GM19328 (cell line): Measurements from ENCODE around the gene NECAB2.

Experiments used
- ATAC-seq: cut with Tn5 transposase; IDR thresholded peaks from one replicate; pipeline ENCODE4 v1.9.1; 2021; ENCODE audit warnings: mild to moderate bottlenecking, moderate library complexity; ENCODE audit not compliant: unreplicated experiment

The NECAB2 gene

DNA sequence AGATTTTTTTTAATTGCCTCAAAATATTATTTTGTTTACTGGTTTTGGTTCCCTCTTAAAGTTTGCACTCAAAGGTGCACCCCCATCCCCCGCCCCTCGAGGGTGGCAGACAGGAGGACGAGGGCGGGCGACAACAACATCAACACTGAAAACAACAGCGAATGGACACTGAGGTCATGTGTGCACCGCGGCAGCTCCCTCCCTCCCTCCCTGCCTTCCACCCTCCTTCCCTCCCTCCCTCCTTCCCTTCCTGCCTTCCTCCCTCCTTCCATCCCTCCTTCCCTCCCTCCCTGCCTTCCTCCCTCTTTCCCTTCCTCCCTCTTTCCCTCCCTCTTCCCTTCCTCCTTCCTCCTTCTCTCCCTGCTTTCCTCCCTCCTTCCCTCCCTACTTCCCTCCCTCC lies 16.5 kb upstream of the NECAB2 start:
- ATAC-seq = no peak

- ATAC-seq = no peak
Measured at GRCh38 chr16:83952587-83952939, 15.5 kb upstream of the NECAB2 start.

GRCh38 chr16:83952940-83953795 lies 14.9 kb upstream of the NECAB2 start, which contains the start of gene OSGIN1:
TSS of gene OSGIN1 (plus strand) at chr16:83953240. CDS start at chr16:83957672, 4,432 bp downstream.
- ATAC-seq = no peak

DNA sequence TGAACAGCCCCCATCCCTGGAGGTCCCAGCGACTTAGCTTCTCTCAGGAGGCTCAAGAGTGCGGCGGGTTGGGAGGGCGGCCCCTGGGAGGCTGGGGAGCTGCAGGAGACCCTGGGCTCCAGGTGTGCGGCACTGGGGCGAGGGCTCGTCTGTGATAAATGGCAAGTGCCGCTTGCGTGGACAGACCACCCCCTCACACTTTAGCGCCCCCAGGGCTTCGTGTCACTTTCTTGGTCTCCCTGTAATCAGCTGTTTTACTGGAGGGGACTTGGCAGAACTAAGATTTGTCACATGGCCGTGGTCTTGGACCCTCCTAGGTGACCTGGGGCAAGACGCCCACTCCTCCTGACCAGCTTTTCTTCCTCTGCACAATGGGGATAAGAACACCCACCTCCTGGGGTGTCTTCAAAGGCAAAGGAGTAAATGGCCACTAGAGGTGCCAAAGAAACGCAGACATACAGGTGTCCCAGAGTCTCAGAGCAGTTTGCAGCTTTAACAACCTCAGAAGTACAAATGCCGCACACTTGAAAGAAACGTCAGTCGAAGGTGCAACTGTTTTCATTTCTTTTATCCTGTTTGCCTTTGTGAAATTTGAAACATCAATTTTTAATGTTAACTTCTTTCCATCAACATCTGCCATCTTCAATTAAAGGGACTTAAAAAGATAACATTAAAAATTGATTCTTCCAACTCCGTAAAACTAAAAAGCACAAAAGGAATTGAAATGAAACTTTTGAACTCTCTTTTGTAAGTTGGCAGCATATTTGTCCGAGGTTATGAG lies 14.1 kb upstream of the NECAB2 start:
- no peak for ATAC-seq

DNA sequence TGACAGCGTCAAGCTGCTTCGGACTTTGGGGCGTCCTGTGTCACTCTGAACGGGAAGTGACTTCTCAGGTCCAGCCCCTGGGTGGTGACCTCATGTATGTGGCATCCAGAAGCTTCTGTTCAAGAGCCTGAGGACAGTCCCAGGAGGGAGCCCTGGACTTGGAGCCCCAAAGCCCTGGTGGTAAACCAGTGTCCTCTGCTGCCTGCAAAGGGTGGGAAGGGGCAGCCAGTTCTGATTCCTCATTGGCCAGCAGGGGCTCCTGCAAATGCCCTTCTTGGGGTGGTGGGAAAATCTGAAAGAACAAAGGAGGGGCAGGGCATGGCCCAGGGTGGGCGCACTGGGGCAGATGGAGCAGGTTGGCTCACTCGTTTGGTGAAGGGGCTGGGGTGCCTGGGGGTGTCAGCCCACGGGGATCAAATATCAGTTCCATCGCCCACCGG lies 13.4 kb upstream of the NECAB2 start:
- no peak for ATAC-seq

DNA sequence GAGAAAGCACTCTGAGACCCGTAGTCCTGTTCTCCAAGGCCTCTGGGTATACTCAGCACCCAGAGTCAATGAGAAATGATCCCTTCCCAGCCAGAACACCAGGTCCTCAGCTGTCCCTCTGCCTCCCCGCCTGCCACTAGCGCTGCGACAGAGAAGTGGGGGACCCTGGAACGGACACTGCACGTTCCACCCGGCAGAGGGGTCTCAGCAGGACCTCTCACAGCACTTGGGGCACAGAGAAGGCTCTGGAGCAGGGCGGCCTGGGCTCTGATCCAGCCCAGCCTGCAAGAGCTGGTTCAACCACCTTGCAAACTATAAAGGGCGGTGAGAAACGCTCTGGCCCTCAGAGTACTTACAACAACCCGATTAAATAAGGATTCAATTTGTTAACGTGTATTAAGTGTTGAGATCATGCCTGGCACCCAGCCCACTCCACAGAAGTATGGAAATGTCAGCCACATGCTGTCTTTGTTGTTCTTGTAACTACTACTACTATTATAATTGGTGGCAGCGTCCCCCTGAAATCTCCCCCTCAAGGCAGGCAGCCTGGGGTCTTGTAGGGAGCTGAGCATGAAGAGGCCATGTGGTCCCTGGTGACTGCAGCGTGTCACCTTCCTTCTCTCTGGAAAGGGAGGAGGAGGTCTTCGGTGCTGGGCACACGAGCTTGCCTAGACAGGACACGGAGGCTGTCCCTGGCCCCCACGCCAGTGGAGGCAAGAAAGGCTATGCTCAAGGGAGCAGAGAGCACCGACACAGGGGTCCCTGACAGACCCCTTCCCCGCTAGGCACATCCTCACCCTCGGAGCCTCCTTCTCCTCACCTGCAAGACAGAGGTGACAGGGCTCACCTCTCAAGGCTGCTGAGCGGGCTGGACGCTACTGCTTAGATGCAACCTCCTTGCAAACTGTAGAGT lies 12.6 kb upstream of the NECAB2 start:
- ATAC-seq = no peak

- no peak for ATAC-seq
Measured at GRCh38 chr16:83956336-83957289, 11.4 kb upstream of the NECAB2 start.

- ATAC-seq = no peak
Measured at GRCh38 chr16:83957296-83957855, 10.7 kb upstream of the NECAB2 start.

DNA sequence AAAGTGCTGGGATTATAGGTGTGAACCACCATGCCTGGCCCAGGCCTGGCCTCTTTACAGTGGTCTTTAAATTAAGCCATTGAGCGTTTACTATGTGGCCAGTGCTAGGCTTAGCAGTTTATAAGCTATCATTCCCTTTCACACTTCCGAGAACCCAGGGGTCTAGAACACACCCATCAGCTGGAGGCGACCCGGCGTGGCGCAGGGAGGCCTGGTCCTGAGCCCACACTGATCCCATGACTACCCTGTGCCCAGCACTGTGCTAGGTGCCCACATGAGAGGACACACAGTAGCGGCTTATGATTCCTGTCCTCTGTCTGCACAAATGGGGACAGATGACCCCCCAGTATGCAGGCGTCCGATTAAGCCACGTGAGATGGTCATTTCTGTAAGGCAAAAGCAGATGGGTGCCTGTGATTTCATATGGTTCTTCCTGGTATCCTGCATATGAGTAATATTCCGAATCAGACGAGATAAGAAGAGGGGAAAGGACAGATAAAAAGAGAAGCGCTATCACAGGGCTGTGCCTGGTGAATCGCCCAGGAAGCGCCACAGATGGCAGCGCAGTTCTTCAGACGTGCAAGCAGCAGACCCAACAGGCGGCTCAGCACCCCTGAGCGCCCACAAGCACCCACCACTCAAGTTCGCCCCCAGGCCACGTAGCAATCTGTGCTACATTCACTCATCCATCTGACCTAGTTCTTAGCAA lies 9.8 kb upstream of the NECAB2 start:
- no peak for ATAC-seq

- no peak for ATAC-seq
Measured at GRCh38 chr16:83958846-83959565, 9.0 kb upstream of the NECAB2 start.

- ATAC-seq = no peak
Measured at GRCh38 chr16:83959656-83960434, 8.2 kb upstream of the NECAB2 start.

DNA sequence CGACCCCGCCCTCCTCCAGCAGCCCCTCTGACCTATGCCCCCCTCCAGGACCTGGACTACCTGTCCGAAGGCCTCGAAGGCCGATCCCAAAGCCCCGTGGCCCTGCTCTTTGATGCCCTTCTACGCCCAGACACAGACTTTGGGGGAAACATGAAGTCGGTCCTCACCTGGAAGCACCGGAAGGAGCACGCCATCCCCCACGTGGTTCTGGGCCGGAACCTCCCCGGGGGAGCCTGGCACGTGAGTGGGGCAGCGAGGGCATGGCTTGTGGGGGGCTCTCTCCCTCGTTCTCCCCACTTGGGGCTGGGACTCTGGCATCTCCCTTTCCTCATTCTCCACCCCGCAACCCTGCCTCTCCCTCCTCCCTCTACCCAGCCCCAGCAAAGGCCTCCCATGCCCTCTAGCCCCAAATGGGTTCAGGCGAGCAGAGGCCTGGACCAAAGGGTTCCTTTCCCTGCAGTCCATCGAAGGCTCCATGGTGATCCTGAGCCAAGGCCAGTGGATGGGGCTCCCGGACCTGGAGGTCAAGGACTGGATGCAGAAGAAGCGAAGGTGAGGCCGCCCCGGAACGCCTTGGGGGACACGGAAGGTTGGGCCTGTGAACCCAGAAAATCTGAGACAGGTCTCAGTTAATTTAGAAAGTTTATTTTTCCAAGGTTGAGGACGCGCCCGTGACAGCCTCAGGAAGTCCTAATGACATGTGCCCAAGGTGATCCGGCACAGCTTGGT lies 7.4 kb upstream of the NECAB2 start:
- no peak for ATAC-seq

DNA sequence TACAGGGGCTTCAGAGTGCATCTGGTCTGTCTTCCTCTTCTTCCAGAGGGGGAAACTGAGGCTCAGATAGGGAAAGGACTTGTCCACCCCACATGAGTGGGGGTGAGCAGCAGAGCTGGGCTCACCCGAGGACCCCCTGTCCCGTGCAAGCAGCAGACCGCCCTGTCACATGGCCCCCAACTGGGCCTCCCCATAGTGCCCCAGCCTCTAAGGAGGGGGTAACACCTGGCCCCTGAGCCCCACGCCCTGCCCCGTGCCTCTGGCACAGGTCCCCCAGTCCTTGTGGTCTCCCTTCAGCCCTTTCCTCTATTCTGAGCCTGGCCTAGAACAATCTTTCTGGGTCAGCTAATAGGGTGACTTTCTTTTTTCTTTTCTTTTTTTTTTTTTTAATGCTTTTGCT lies 6.5 kb upstream of the NECAB2 start:
- no peak for ATAC-seq

DNA sequence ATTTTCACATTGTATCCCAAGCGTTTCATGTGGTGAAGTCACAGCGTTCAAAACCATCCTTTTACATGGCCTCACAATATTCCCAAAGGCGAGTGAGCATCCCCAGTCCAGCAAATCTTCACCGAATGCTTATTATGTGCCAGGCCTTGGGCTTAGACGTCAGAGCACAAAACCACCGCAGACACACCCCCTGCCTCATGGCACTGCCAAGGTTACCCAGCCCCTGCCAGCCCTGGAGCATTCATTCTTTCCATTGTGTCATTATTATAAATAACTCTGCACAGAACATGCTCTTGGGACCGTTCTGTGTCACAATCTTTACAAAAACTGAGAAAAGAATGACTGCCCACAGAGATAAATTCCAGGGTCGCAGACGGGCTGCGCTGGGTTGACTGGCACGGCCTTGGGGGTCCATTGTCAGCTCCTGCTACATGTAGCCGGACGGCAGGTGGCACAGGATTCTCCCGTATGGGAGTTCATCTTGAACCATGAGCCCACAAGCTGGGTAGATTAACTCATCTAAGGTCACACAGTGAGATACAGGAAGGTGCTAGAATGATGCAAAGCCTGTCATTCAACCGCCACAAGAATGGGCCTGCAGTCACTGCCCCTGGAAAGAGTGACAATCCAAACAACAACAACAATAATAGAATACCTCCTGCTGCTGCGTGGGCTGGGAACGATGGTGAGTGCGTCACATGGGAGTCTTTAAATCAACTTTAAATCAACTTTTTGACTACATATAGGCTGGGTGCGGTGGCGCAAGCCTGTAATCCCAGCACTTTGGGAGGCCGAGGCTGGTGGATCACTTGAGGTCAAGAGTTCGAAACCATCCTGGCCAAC lies 4.5 kb upstream of the NECAB2 start:
- no peak for ATAC-seq

DNA sequence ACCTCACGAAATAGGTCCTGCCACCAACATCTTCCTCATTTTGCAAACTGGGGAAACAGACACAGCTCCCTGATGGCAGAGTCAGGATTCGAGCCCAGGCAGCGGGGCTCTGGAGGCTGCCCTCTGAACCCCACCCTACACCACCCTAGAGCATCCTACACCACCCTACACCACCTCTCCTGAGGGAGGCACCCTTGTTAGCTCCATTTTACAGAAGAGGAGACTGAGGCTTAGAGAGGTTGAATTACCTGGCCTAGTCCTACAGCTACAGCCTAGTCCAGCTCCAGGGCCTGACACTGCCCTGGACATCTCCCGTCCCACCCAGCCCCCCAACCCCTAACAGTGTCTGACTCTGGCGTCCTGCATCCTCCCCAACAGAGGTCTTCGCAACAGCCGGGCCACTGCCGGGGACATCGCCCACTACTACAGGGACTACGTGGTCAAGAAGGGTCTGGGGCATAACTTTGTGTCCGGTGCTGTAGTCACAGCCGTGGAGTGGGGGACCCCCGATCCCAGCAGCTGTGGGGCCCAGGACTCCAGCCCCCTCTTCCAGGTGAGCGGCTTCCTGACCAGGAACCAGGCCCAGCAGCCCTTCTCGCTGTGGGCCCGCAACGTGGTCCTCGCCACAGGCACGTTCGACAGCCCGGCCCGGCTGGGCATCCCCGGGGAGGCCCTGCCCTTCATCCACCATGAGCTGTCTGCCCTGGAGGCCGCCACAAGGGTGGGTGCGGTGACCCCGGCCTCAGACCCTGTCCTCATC lies 3.2 kb upstream of the NECAB2 start:
- no peak for ATAC-seq
